ENCODE measurements around the gene PTPN14.

DNA sequence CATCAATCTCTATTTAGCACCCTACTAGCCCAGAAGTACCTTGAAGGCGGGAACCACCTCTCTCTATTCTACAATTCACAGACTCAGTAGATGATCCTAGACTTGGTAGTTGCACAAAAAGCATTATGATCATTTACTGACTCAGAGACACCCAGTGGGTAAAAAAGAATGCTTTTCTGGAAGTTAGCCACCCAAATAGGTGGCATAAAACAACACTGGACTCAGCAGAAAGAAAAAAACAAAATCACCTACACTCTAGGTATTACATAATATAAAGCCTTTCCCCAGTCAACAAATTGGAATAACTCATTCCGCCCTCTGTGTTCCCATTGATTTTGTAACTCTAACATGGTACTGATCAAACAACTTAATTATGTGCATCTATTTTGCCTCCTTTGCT, 126.3 kb downstream of the PTPN14 start:
- TF ChIP-seq EZH2 (IDR thresholded peaks at IDR 0.05; ENCODE audit: borderline replicate concordance, low read length): no peak
- TF ChIP-seq, protein P1, sequence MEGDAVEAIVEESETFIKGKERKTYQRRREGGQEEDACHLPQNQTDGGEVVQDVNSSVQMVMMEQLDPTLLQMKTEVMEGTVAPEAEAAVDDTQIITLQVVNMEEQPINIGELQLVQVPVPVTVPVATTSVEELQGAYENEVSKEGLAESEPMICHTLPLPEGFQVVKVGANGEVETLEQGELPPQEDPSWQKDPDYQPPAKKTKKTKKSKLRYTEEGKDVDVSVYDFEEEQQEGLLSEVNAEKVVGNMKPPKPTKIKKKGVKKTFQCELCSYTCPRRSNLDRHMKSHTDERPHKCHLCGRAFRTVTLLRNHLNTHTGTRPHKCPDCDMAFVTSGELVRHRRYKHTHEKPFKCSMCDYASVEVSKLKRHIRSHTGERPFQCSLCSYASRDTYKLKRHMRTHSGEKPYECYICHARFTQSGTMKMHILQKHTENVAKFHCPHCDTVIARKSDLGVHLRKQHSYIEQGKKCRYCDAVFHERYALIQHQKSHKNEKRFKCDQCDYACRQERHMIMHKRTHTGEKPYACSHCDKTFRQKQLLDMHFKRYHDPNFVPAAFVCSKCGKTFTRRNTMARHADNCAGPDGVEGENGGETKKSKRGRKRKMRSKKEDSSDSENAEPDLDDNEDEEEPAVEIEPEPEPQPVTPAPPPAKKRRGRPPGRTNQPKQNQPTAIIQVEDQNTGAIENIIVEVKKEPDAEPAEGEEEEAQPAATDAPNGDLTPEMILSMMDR (conservative IDR thresholded peaks at IDR 0.05 in 1 of 2, IDR thresholded peaks at IDR 0.05 in 1 of 2; ENCODE audit: extremely low read depth in 1 of 2, insufficient read depth in 1 of 2, low read depth in 1 of 2, low read length in 2 of 2): no peak
